ENCODE measurements around the gene DPYSL5. TPM values are rescaled to one million over a fixed set of nuclear protein-coding genes. Genes with fewer than 3 reads are reported as not detected.

Gene DPYSL5
- polyA plus RNA-seq, 1 donor from 2014 or later = 111 TPM

DNA sequence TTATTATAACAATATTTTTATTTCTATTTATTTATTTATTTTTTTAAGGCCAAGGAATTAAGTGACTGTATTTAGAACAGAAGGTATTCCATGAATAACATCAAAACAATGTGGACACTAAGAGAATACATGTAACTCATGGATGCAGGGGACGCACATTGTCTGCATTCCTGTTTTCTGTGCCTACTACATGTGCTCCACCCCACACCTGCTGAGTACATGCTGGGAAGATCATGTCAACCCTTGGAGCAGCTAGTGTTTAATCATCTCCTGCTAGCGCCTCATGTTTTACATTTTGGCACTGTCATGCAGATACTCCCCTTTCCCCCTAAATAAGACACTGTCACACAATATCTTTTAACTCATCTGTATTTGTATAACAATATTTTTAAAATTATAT, 29.3 kb downstream of the DPYSL5 start:
- TF ChIP-seq MXI1 (conservative IDR thresholded peaks at IDR 0.05; ENCODE audit: poor library complexity, severe bottlenecking) (no peak), EZH2 (IDR thresholded peaks at IDR 0.05; ENCODE audit: borderline replicate concordance, insufficient read depth, low read length, poor library complexity, severe bottlenecking) (no peak), POLR2AphosphoS5 (IDR thresholded peaks at IDR 0.05) (no peak), SMC3 (conservative IDR thresholded peaks at IDR 0.05; ENCODE audit: poor library complexity) (no peak), TAF1 (IDR thresholded peaks at IDR 0.05; ENCODE audit: low read depth) (no peak), EP300 (conservative IDR thresholded peaks at IDR 0.05; ENCODE audit: poor library complexity, severe bottlenecking) (no peak), RAD21 (conservative IDR thresholded peaks at IDR 0.05) (no peak)
- TF ChIP-seq, protein P1, sequence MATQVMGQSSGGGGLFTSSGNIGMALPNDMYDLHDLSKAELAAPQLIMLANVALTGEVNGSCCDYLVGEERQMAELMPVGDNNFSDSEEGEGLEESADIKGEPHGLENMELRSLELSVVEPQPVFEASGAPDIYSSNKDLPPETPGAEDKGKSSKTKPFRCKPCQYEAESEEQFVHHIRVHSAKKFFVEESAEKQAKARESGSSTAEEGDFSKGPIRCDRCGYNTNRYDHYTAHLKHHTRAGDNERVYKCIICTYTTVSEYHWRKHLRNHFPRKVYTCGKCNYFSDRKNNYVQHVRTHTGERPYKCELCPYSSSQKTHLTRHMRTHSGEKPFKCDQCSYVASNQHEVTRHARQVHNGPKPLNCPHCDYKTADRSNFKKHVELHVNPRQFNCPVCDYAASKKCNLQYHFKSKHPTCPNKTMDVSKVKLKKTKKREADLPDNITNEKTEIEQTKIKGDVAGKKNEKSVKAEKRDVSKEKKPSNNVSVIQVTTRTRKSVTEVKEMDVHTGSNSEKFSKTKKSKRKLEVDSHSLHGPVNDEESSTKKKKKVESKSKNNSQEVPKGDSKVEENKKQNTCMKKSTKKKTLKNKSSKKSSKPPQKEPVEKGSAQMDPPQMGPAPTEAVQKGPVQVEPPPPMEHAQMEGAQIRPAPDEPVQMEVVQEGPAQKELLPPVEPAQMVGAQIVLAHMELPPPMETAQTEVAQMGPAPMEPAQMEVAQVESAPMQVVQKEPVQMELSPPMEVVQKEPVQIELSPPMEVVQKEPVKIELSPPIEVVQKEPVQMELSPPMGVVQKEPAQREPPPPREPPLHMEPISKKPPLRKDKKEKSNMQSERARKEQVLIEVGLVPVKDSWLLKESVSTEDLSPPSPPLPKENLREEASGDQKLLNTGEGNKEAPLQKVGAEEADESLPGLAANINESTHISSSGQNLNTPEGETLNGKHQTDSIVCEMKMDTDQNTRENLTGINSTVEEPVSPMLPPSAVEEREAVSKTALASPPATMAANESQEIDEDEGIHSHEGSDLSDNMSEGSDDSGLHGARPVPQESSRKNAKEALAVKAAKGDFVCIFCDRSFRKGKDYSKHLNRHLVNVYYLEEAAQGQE (IDR thresholded peaks at IDR 0.05; ENCODE audit: borderline replicate concordance) = no peak
- TF ChIP-seq, protein P2, sequence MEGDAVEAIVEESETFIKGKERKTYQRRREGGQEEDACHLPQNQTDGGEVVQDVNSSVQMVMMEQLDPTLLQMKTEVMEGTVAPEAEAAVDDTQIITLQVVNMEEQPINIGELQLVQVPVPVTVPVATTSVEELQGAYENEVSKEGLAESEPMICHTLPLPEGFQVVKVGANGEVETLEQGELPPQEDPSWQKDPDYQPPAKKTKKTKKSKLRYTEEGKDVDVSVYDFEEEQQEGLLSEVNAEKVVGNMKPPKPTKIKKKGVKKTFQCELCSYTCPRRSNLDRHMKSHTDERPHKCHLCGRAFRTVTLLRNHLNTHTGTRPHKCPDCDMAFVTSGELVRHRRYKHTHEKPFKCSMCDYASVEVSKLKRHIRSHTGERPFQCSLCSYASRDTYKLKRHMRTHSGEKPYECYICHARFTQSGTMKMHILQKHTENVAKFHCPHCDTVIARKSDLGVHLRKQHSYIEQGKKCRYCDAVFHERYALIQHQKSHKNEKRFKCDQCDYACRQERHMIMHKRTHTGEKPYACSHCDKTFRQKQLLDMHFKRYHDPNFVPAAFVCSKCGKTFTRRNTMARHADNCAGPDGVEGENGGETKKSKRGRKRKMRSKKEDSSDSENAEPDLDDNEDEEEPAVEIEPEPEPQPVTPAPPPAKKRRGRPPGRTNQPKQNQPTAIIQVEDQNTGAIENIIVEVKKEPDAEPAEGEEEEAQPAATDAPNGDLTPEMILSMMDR (IDR thresholded peaks at IDR 0.05; ENCODE audit: poor library complexity, severe bottlenecking) = no peak
- peaks cover 54% of the 10 kb centered on the region for H3K79me2 ChIP-seq (replicated peaks; ENCODE audit: insufficient read depth, low read length)

DNA sequence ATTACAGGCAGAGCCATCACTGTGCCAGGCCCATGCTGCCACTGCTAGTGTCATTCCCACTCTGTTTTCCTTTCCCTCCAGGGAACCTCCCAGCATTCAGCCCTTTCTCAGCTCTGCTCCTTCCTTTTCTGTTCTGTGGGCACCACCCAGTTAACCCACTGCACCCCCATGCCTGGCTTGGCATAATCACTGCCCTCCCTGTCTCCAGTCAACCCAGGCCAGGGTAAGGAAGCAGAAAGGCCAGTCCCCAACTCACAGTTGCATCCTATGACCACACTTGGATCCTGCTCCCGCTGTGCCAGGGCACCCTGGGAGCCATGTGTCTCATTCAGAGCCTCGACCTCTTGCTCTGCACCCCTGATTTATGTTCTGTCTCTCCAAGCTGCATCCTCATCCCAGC, 32.2 kb downstream of the DPYSL5 start:
- Histone ChIP-seq H4K20me1 (ENCODE audit: insufficient read depth) (no peaks in the 10 kb centered on the region), H3K9me2 (ENCODE audit: insufficient read depth, low read length) (no peaks in the 10 kb centered on the region), H3K36me3 (ENCODE audit: insufficient read depth, low read length) (peaks cover 4% of the 10 kb centered on the region), H3K4me2 (ENCODE audit: low read length) (no peak overlapping the region), H3K9ac (ENCODE audit: low read length) (no peak overlapping the region), H3F3A (ENCODE audit: insufficient read depth, low read length, poor library complexity, severe bottlenecking) (no peaks in the 10 kb centered on the region), H3K27ac (ENCODE audit: low read length) (no peak overlapping the region), H2AFZ (ENCODE audit: low read depth, low read length) (no peak overlapping the region), H3K4me3 (ENCODE audit: low read length) (no peak overlapping the region), H3K9me3 (ENCODE audit: low read length) (no peaks in the 10 kb centered on the region), H3K79me2 (replicated peaks; ENCODE audit: insufficient read depth, low read length) (peaks cover 35% of the 10 kb centered on the region), H3K27me3 (ENCODE audit: insufficient read depth, low read depth, low read length) (no peaks in the 10 kb centered on the region)
- TF ChIP-seq EP300 (conservative IDR thresholded peaks at IDR 0.05; ENCODE audit: poor library complexity, severe bottlenecking) (no peak), POLR2AphosphoS5 (IDR thresholded peaks at IDR 0.05) (no peak), RAD21 (conservative IDR thresholded peaks at IDR 0.05) (no peak), TAF1 (IDR thresholded peaks at IDR 0.05; ENCODE audit: low read depth) (no peak), SMC3 (conservative IDR thresholded peaks at IDR 0.05; ENCODE audit: poor library complexity) (no peak), MXI1 (conservative IDR thresholded peaks at IDR 0.05; ENCODE audit: poor library complexity, severe bottlenecking) (no peak), EZH2 (IDR thresholded peaks at IDR 0.05; ENCODE audit: borderline replicate concordance, insufficient read depth, low read length, poor library complexity, severe bottlenecking) (no peak)
- TF ChIP-seq, protein P1 (IDR thresholded peaks at IDR 0.05; ENCODE audit: borderline replicate concordance) = no peak
- TF ChIP-seq, protein P2 (IDR thresholded peaks at IDR 0.05; ENCODE audit: poor library complexity, severe bottlenecking) = no peak

More for the DNA sequence above, 29.3 kb downstream of the DPYSL5 start:
- no peak overlapping the region for H3K27ac ChIP-seq (ENCODE audit: low read length)
- H3K36me3 ChIP-seq (ENCODE audit: insufficient read depth, low read length) = peaks cover 4% of the 10 kb centered on the region
- H2AFZ ChIP-seq (ENCODE audit: low read depth, low read length) = no peak overlapping the region
- no peak overlapping the region for H3K9ac ChIP-seq (ENCODE audit: low read length)
- H3K9me2 ChIP-seq (ENCODE audit: insufficient read depth, low read length) = no peaks in the 10 kb centered on the region
- H3F3A ChIP-seq (ENCODE audit: insufficient read depth, low read length, poor library complexity, severe bottlenecking) = no peaks in the 10 kb centered on the region
- no peaks in the 10 kb centered on the region for H3K27me3 ChIP-seq (ENCODE audit: insufficient read depth, low read depth, low read length)
- no peak overlapping the region for H3K4me2 ChIP-seq (ENCODE audit: low read length)
- H3K4me3 ChIP-seq (ENCODE audit: low read length) = no peak overlapping the region
- no peaks in the 10 kb centered on the region for H4K20me1 ChIP-seq (ENCODE audit: insufficient read depth)
- H3K9me3 ChIP-seq (ENCODE audit: low read length) = no peaks in the 10 kb centered on the region

Measured in neural cell (in vitro differentiated cells).